Astrocyte (in vitro differentiated cells and primary cell): ENCODE data around the gene C1orf141.

Source experiments
- EZH2 ChIP-seq: IDR thresholded peaks from 2 replicates; pipeline ENCODE4 v1.6.1; 2012; ENCODE audit warnings: mild to moderate bottlenecking, low read length, inconsistent platforms; ENCODE audit not compliant: insufficient read depth
- TF ChIP-seq, protein P1 (sequence below): IDR thresholded peaks from 2 replicates; pipeline ENCODE4 v1.5.1; 2011; ENCODE audit warnings: low read depth, mild to moderate bottlenecking, inconsistent platforms, low read length, moderate library complexity; ENCODE audit not compliant: insufficient read depth

DNA sequence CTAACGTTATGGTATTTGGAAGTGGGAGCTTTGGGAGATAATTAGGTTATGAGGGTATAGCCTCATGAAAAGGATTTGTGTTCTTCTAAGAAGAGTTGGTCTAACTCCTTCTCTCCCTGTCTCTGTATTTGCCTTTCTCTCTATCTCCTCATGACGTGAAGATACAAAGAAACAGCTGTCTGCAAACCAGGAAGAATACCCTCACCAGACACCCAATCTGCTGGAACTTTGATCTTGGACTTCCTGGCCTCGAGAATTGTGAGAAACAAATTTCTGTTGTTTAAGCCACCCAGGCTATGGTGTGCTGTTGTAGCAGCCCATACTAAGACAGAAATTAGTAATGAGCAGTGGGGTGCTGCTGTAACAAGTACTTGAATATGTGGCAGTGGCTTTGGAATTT, 16.1 kb downstream of the C1orf141 start:
- TF ChIP-seq, protein P1, sequence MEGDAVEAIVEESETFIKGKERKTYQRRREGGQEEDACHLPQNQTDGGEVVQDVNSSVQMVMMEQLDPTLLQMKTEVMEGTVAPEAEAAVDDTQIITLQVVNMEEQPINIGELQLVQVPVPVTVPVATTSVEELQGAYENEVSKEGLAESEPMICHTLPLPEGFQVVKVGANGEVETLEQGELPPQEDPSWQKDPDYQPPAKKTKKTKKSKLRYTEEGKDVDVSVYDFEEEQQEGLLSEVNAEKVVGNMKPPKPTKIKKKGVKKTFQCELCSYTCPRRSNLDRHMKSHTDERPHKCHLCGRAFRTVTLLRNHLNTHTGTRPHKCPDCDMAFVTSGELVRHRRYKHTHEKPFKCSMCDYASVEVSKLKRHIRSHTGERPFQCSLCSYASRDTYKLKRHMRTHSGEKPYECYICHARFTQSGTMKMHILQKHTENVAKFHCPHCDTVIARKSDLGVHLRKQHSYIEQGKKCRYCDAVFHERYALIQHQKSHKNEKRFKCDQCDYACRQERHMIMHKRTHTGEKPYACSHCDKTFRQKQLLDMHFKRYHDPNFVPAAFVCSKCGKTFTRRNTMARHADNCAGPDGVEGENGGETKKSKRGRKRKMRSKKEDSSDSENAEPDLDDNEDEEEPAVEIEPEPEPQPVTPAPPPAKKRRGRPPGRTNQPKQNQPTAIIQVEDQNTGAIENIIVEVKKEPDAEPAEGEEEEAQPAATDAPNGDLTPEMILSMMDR, result no peak
- no peak for TF ChIP-seq EZH2
